C4-2B (cell line): Measurements from ENCODE around the gene YBX1.

Experiments used
- ZFX ChIP-seq: fragments of 450-650 bp; IDR thresholded peaks from 2 replicates; pipeline ENCODE4 v1.6.1; 2017
- TF ChIP-seq, protein P1 (sequence below): fragments of 450-650 bp; conservative IDR thresholded peaks from 2 replicates; pipeline ENCODE4 v1.5.1; 2017; ENCODE audit warnings: mild to moderate bottlenecking

DNA sequence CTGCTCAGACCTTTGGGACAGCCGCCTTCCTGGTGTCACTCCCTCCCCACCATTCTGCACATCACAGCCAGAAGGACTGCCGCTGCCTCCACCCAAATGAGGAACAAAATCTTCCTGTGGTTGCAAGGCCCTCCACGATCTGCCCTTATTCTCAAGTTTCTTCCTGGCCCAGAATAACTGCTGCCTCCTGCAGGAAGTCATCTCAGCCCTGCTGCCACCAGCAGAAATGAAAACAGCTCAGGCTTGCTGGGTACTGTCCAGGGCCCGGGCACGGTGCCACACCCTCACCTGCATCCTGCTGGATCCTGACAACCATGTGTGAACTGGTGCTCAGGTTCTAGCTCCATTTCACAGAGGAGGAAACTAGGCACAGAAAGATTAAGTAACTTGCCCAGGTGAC is 55.0 kb downstream of the YBX1 start:
- TF ChIP-seq, protein P1, sequence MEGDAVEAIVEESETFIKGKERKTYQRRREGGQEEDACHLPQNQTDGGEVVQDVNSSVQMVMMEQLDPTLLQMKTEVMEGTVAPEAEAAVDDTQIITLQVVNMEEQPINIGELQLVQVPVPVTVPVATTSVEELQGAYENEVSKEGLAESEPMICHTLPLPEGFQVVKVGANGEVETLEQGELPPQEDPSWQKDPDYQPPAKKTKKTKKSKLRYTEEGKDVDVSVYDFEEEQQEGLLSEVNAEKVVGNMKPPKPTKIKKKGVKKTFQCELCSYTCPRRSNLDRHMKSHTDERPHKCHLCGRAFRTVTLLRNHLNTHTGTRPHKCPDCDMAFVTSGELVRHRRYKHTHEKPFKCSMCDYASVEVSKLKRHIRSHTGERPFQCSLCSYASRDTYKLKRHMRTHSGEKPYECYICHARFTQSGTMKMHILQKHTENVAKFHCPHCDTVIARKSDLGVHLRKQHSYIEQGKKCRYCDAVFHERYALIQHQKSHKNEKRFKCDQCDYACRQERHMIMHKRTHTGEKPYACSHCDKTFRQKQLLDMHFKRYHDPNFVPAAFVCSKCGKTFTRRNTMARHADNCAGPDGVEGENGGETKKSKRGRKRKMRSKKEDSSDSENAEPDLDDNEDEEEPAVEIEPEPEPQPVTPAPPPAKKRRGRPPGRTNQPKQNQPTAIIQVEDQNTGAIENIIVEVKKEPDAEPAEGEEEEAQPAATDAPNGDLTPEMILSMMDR: no peak; the same call in 1 of the 2 replicates
- TF ChIP-seq ZFX: no peak
